Kidney (tissue), 14 donors: ENCODE data around the gene UTP25. TPM values are rescaled to one million over a fixed set of nuclear protein-coding genes. Genes with fewer than 3 reads are reported as not detected.

Source experiments
- DNase-seq, 5 donors: peaks; one replicate each; pipeline ENCODE4 v3.0.0-alpha.2; 2013 to 2020
- FAIRE-seq: peaks from 2 replicates; lab custom pipeline; 2012; peaks lifted over from hg19 to GRCh38; lab: Jason Lieb, UNC
- H3K27ac ChIP-seq, 2 donors: one replicate each; pipeline ENCODE4 v1.7.0; 2013; ENCODE audit warnings: low read depth in 2 of 2, low read length in 2 of 2, inconsistent platforms in 1 of 2
- H3K27me3 ChIP-seq: one replicate; pipeline ENCODE4 v1.7.1; 2013; ENCODE audit warnings: low read length, inconsistent platforms; ENCODE audit not compliant: control insufficient read depth, insufficient read depth
- H3K36me3 ChIP-seq, 3 donors: one replicate each; pipeline versions ENCODE4 v1.7.0 to v1.7.1; 2013; ENCODE audit warnings: low read length in 3 of 3, control low read depth in 1 of 3, inconsistent platforms in 1 of 3; ENCODE audit not compliant: insufficient read depth in 3 of 3, control insufficient read depth in 2 of 3
- H3K4me1 ChIP-seq, 3 donors: one replicate each; pipeline versions ENCODE4 v1.7.0 to v1.7.1; 2013; ENCODE audit warnings: low read length in 3 of 3, inconsistent platforms in 1 of 3, low read depth in 1 of 3; ENCODE audit not compliant: control insufficient read depth in 2 of 3, insufficient read depth in 2 of 3
- H3K4me3 ChIP-seq, 3 donors: one replicate each; pipeline versions ENCODE4 v1.7.0 to v1.8.1; 2013; ENCODE audit warnings: low read length in 3 of 3, control low read depth in 1 of 3, inconsistent platforms in 1 of 3
- H3K9ac ChIP-seq, 3 donors: one replicate each; pipeline versions ENCODE4 v1.7.0 to v1.7.1; 2013; ENCODE audit warnings: low read length in 3 of 3, control low read depth in 1 of 3, inconsistent platforms in 1 of 3
- H3K9me3 ChIP-seq, 3 donors: one replicate each; pipeline versions ENCODE4 v1.7.0 to v1.7.1; 2013; ENCODE audit warnings: low read length in 3 of 3, control low read depth in 1 of 3, inconsistent platforms in 1 of 3; ENCODE audit not compliant: control insufficient read depth in 2 of 3, insufficient read depth in 1 of 3
- CTCF ChIP-seq: IDR thresholded peaks from 3 replicates; pipeline ENCODE4 v1.5.1; 2012; ENCODE audit warnings: mild to moderate bottlenecking, moderate library complexity, borderline replicate concordance; ENCODE audit not compliant: insufficient read depth; ENCODE audit errors: extremely low read depth
- intact Hi-C: fragments of 100-400 bp; cut with DNase I; formaldehyde crosslinking; loops from one replicate; pipeline ENCODE4 v1.11.1; 2022
- polyA plus RNA-seq: library from polyadenylated mRNA; stranded (reverse); fragments of 350-450 nt; fragmentation: Illumina TruSeq; extraction: RNeasy Lipid Tissue Mini Kit (QIAGEN cat#74804); gene quantifications from one replicate; pipeline ENCODE4 v1.2.3, GENCODE V29; 2014; ENCODE audit warnings: low read depth, low replicate concordance; ENCODE audit not compliant: insufficient read depth
- total RNA-seq: library from RNA; stranded (reverse); fragmentation: NEBNext Ultra II Directional; extraction: Animal tissue kit (Norgen Biotek cat#: 25700); gene quantifications from one replicate; pipeline ENCODE4 v1.2.1, GENCODE V29; 2021
- donor health status: control.
- donor health status: control.
- donor health status: control.
- donor health status: control.
- donor health status: control.
- donor health status: DM: yes; HTN: yes; CAD: no.
- donor health status: Normal renal cell carcinoma (clear cell type).

The UTP25 gene
- total and polyA plus RNA-seq, 2 donors from 2014 or later: 2.0 to 8.9 TPM

GRCh38 chr1:209871430-209871829 lies 43.7 kb downstream of the UTP25 start:
- H3K9me3 ChIP-seq: peaks cover 0 to 6% (median 0%) of the 10 kb centered on the region in 3 donors
- no peaks in the 10 kb centered on the region for H3K36me3 ChIP-seq
- DNase-seq: no peak
- no peak overlapping the region for H3K27ac ChIP-seq
- no peaks in the 10 kb centered on the region for H3K27me3 ChIP-seq
- intact Hi-C loops: no loop called here
- H3K4me3 ChIP-seq: no peak overlapping the region
- no peak for FAIRE-seq
- no peak for TF ChIP-seq CTCF
- no peak overlapping the region for H3K9ac ChIP-seq
- no peaks in the 10 kb centered on the region for H3K4me1 ChIP-seq

- DNase-seq (no peak), FAIRE-seq (no peak)
- no peaks in the 10 kb centered on the region for H3K9me3 ChIP-seq
- H3K4me3 ChIP-seq: no peak overlapping the region
- no peak for TF ChIP-seq CTCF
- H3K4me1 ChIP-seq: no peaks in the 10 kb centered on the region
- no peak overlapping the region for H3K9ac ChIP-seq
- intact Hi-C loops: no loop called here
- H3K27ac ChIP-seq: no peak overlapping the region
- no peaks in the 10 kb centered on the region for H3K27me3 ChIP-seq
- no peaks in the 10 kb centered on the region for H3K36me3 ChIP-seq
Measured at GRCh38 chr1:209873067-209873799, 45.5 kb downstream of the UTP25 start.

- Histone ChIP-seq H3K4me1 (no peaks in the 10 kb centered on the region), H3K27ac (no peak overlapping the region), H3K9me3 (no peaks in the 10 kb centered on the region), H3K27me3 (no peaks in the 10 kb centered on the region), H3K9ac (no peak overlapping the region), H3K36me3 (no peaks in the 10 kb centered on the region), H3K4me3 (no peak overlapping the region)
- DNase-seq (peak in 2 of 5 donors; percentile 44 to 49), FAIRE-seq (no peak)
- intact Hi-C loops: no loop called here
- peak; percentile 17 for TF ChIP-seq CTCF
Measured at GRCh38 chr1:209875515-209875914, 47.7 kb downstream of the UTP25 start.
